GM12878 (cell line): Measurements from ENCODE around the gene MUC12. TPM values are rescaled to one million over a fixed set of nuclear protein-coding genes. Genes with fewer than 3 reads are reported as not detected.

ENCODE experiments used
- ATAC-seq: fragments of 200-7000 bp; cut with Tn5 transposase; 3 replicates; pipeline ENCODE4 v1.9.1; 2020; ENCODE audit warnings: mild to moderate bottlenecking, moderate library complexity
- BruUV-seq: library from RNA; stranded (reverse); fragments of 400-500 nt; replicated peaks from 2 replicates; lab custom pipeline; 2021; lab: Mats Ljungman, UMichigan
- CTCF ChIA-PET: fragments of 300-600 bp; sonication (Branson Sonifier 250); formaldehyde crosslinking; extraction: SDS; loops from one replicate; lab custom pipeline; 2021; ENCODE audit warnings: inconsistent platforms; lab: Yijun Ruan, JAX
- POLR2A ChIA-PET: fragments of 350-600 bp; formaldehyde crosslinking; extraction: SDS; loops from one replicate; lab custom pipeline; 2021; ENCODE audit warnings: inconsistent platforms; lab: Charles Lee
- RAD21 ChIA-PET: fragments of 300-600 bp; sonication (Branson Sonifier 250); formaldehyde crosslinking; loops from one replicate; lab custom pipeline; 2023; ENCODE audit warnings: antibody characterized with exemption; ENCODE audit not compliant: unreplicated experiment; lab: Charles Lee
- SMC1A ChIA-PET: fragments of 300-600 bp; sonication (Branson Sonifier 250); formaldehyde crosslinking; loops from one replicate; lab custom pipeline; 2023; ENCODE audit not compliant: unreplicated experiment, uncharacterized antibody; lab: Charles Lee
- DNase-seq: peaks from one replicate; pipeline ENCODE4 v3.0.0-alpha.2; 2011; ENCODE audit warnings: low read depth, low spot score
- FAIRE-seq: peaks from 3 replicates; lab custom pipeline; 2011; peaks lifted over from hg19 to GRCh38; lab: Jason Lieb, UNC
- H2AFZ ChIP-seq: 2 replicates; pipeline ENCODE4 v1.6.0; 2011; ENCODE audit warnings: low read depth, low read length, control low read depth; ENCODE audit not compliant: control insufficient read depth
- H3K27ac ChIP-seq: 2 replicates; pipeline ENCODE4 v1.5.1; 2011; ENCODE audit warnings: control low read depth; ENCODE audit not compliant: control insufficient read depth, insufficient read depth
- H3K27me3 ChIP-seq, 2 experiments: replicated peaks in 1 of 2; 2 replicates each; pipeline versions ENCODE4 v1.6.0 to v1.6.1; 2011; ENCODE audit warnings: low read length in 1 of 2; ENCODE audit not compliant: control insufficient read depth in 2 of 2, insufficient read depth in 2 of 2
- H3K36me3 ChIP-seq, 2 experiments: 2 replicates each; pipeline ENCODE4 v1.5.1; 2011; ENCODE audit warnings: low read length in 1 of 2; ENCODE audit not compliant: control insufficient read depth in 2 of 2, insufficient read depth in 2 of 2
- H3K4me1 ChIP-seq: 2 replicates; pipeline ENCODE4 v1.6.1; 2011; ENCODE audit warnings: mild to moderate bottlenecking, low read length, moderate library complexity, mixed read lengths; ENCODE audit not compliant: control insufficient read depth, insufficient read depth
- H3K4me2 ChIP-seq: 2 replicates; pipeline ENCODE4 v1.6.0; 2011; ENCODE audit warnings: control low read depth; ENCODE audit not compliant: control insufficient read depth, insufficient read depth
- H3K4me3 ChIP-seq: fragments of 200-600 bp; sonication (generic); 2 replicates; pipeline ENCODE4 v1.5.1; 2016
- H3K79me2 ChIP-seq: 2 replicates; pipeline ENCODE4 v1.6.0; 2011; ENCODE audit warnings: low read length; ENCODE audit not compliant: control insufficient read depth, insufficient read depth
- H3K9ac ChIP-seq: 2 replicates; pipeline ENCODE4 v1.8.0; 2011; ENCODE audit warnings: low read length, control low read depth, mixed read lengths; ENCODE audit not compliant: control insufficient read depth, insufficient read depth
- H3K9me3 ChIP-seq: replicated peaks from 3 replicates; pipeline ENCODE4 v1.5.1; 2011; ENCODE audit warnings: mild to moderate bottlenecking, low read length; ENCODE audit not compliant: control insufficient read depth, insufficient read depth
- H4K20me1 ChIP-seq: 2 replicates; pipeline ENCODE4 v1.6.0; 2011; ENCODE audit not compliant: control insufficient read depth, insufficient read depth
- BMI1 ChIP-seq: fragments of 450-650 bp; IDR thresholded peaks from 2 replicates; pipeline ENCODE4 v1.6.1; 2016; ENCODE audit warnings: mild to moderate bottlenecking, moderate library complexity, borderline replicate concordance
- E2F8 ChIP-seq: fragments of 450-650 bp; IDR thresholded peaks from 2 replicates; pipeline ENCODE4 v1.6.1; 2018; ENCODE audit warnings: mild to moderate bottlenecking, low read depth, moderate library complexity; ENCODE audit not compliant: partially characterized antibody
- E4F1 ChIP-seq: fragments of 450-650 bp; IDR thresholded peaks from 2 replicates; pipeline ENCODE4 v1.6.1; 2018; ENCODE audit warnings: borderline replicate concordance, mild to moderate bottlenecking; ENCODE audit not compliant: partially characterized antibody
- EED ChIP-seq: sonication (generic); IDR thresholded peaks from 2 replicates; pipeline ENCODE4 v1.6.1; 2016; ENCODE audit warnings: antibody characterized with exemption, low read depth
- HDAC6 ChIP-seq: fragments of 200-600 bp; sonication (generic); IDR thresholded peaks from one replicate; pipeline ENCODE4 v1.8.0; 2017; ENCODE audit warnings: antibody characterized with exemption; ENCODE audit not compliant: unreplicated experiment
- IRF3 ChIP-seq: fragments of 450-650 bp; IDR thresholded peaks from 2 replicates; pipeline ENCODE4 v1.6.1; 2014; ENCODE audit warnings: mild to moderate bottlenecking
- JUNB ChIP-seq: IDR thresholded peaks from 2 replicates; pipeline ENCODE4 v1.6.1; 2016; ENCODE audit warnings: antibody characterized with exemption, mild to moderate bottlenecking
- JUND ChIP-seq: IDR thresholded peaks from 2 replicates; pipeline ENCODE4 v1.6.1; 2012; ENCODE audit warnings: low read depth, mild to moderate bottlenecking, low read length, improper control_type of control experiment, moderate library complexity
- MAX ChIP-seq: IDR thresholded peaks from 2 replicates; pipeline ENCODE4 v1.6.1; 2012; ENCODE audit warnings: low read depth, low read length, improper control_type of control experiment
- POLR2AphosphoS2 ChIP-seq: IDR thresholded peaks from 2 replicates; pipeline ENCODE4 v1.6.1; 2011; ENCODE audit warnings: low read depth, mild to moderate bottlenecking, low read length, improper control_type of control experiment, moderate library complexity
- REST ChIP-seq: IDR thresholded peaks from 2 replicates; pipeline ENCODE4 v1.6.1; 2012; ENCODE audit warnings: mild to moderate bottlenecking, low read depth, low read length
- ZNF24 ChIP-seq: fragments of 450-650 bp; IDR thresholded peaks from 2 replicates; pipeline ENCODE4 v1.6.1; 2017; ENCODE audit warnings: antibody characterized with exemption, mild to moderate bottlenecking
- WGBS: methylation state at CpG from one replicate; pipeline ENCODE4 v1.1.6; 2016; ENCODE audit warnings: low lambda C conversion rate; ENCODE audit not compliant: insufficient replicate concordance, insufficient coverage; ENCODE audit errors: missing lambda C conversion rate; 5-methylcytosine and 5-hydroxymethylcytosine counted together
- in situ Hi-C: fragments of 300-500 bp; cut with MboI; formaldehyde crosslinking; loops from 9 replicates; pipeline ENCODE4 v1.14.3; 2018; ENCODE audit warnings: mixed read lengths
- intact Hi-C: fragments of 100-400 bp; cut with micrococcal nuclease; formaldehyde crosslinking; loops from one replicate; pipeline ENCODE4 v1.14.2; 2022; ENCODE audit not compliant: unreplicated experiment
- polyA plus RNA-seq, 11 experiments: library from polyadenylated mRNA; depleted of rRNA in 4 of 11; unstranded in 6 of 11; stranded (reverse) in 5 of 11; fragments of >200 nt; fragmentation: Nextera tagmentation in 4 of 11; fragmentation: Illumina TruSeq in 1 of 11; extraction: Ambion mirVana in 4 of 11; extraction: Trizol in 1 of 11; gene quantifications; 1 replicate in 1 of 11; 2 replicates in 10 of 11; pipeline versions ENCODE4 v1.2.1 to v1.2.3, GENCODE V29; 2011 to 2016; ENCODE audit warnings: inconsistent platforms in 2 of 11, missing spikeins in 2 of 11, low read depth in 1 of 11
- total RNA-seq, 4 experiments: library from RNA; depleted of rRNA in 3 of 4; stranded (reverse); fragments of >200 nt in 3 of 4; fragmentation: Illumina TruSeq in 1 of 4; extraction: Trizol in 1 of 4; gene quantifications; 2 replicates each; pipeline versions ENCODE4 v1.2.1 to v1.2.3, GENCODE V29; 2013 to 2021

The MUC12 gene
- total and polyA plus RNA-seq, 10 of the 15 experiments (the other 5 are each of a cell fraction or from before 2014, with no cell fraction given), result 1.7 to 4.5 (median 2.6) TPM

- ATAC-seq (no peak), FAIRE-seq (no peak), DNase-seq (no peak)
- Histone ChIP-seq H2AFZ (no peak overlapping the region), H3K27ac (no peak overlapping the region), H3K9me3 (no peaks in the 10 kb centered on the region), H4K20me1 (no peaks in the 10 kb centered on the region), H3K4me1 (no peaks in the 10 kb centered on the region), H3K9ac (no peak overlapping the region), H3K36me3 (no peaks in the 10 kb centered on the region), H3K27me3 (no peaks in the 10 kb centered on the region), H3K4me3 (no peak overlapping the region), H3K4me2 (no peak overlapping the region), H3K79me2 (no peaks in the 10 kb centered on the region)
- SMC1A ChIA-PET, result no interaction called here
- CTCF ChIA-PET, result no interaction called here
- in situ Hi-C loops, result no loop called here
- WGBS, result 15% methylated on average over 8 of the region's 8 CpGs
- POLR2A ChIA-PET, result no interaction called here
- RAD21 ChIA-PET, result no interaction called here
- intact Hi-C loops, result no loop called here
- BruUV-seq, result no TSS peak
- no peak for TF ChIP-seq HDAC6
- no peak for TF ChIP-seq JUNB
- TF ChIP-seq BMI1, result no peak
- TF ChIP-seq POLR2AphosphoS2, result no peak
- TF ChIP-seq MAX, result no peak
- no peak for TF ChIP-seq JUND
- no peak for TF ChIP-seq ZNF24
- TF ChIP-seq E2F8, result no peak
- TF ChIP-seq IRF3, result no peak
- no peak for TF ChIP-seq REST
- TF ChIP-seq EED, result no peak
- TF ChIP-seq E4F1, result no peak
Measured at GRCh38 chr7:100983451-100984187, 14.3 kb downstream of the MUC12 start.
